ENCODE measurements around the gene POU2F3.

Gene POU2F3

DNA sequence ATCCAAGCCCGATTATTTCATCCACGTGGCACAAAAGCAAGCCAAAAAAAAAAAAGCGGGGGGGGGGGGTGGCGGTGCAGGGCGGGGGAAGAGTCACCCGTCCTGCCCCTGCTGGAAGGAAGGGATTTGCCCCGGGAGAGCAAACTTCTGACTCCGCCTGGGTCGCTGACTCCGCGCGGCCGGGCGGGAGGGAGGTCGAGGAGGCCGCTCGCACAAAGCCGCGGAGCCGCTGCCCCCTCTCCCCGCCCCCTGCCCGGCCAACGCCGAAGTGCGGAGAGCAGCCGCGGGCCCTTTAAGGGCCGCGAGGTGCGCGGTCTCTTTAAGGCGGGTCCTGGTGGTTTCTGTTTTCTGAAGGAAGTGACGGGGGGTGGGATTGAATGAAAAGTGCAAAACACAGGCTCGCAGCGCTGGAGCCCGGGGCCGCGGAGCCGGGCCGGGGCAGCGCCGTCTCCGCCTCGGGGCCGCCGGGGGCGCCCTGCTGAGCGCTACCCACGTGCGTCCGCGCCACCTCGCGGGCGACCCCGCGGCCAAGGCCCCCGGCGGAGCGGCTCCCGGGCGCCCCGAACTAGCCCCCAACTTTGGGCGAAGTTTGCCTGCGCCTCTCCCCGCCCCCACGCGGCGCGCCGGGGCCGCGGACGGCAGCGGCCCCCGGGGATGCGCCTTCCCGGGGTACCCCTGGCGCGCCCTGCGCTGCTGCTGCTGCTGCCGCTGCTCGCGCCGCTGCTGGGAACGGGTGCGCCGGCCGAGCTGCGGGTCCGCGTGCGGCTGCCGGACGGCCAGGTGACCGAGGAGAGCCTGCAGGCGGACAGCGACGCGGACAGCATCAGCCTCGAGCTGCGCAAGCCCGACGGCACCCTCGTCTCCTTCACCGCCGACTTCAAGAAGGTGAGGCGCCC, 29.1 kb upstream of the POU2F3 start, which contains the start of gene OAF:
Gene OAF, plus strand, starts transcription at position 407 of the 896 bp plus-strand sequence. Its CDS starts 248 bp downstream, at position 655.
- peak; percentile 74 for DNase-seq (ENCODE audit: low read depth)

DNA sequence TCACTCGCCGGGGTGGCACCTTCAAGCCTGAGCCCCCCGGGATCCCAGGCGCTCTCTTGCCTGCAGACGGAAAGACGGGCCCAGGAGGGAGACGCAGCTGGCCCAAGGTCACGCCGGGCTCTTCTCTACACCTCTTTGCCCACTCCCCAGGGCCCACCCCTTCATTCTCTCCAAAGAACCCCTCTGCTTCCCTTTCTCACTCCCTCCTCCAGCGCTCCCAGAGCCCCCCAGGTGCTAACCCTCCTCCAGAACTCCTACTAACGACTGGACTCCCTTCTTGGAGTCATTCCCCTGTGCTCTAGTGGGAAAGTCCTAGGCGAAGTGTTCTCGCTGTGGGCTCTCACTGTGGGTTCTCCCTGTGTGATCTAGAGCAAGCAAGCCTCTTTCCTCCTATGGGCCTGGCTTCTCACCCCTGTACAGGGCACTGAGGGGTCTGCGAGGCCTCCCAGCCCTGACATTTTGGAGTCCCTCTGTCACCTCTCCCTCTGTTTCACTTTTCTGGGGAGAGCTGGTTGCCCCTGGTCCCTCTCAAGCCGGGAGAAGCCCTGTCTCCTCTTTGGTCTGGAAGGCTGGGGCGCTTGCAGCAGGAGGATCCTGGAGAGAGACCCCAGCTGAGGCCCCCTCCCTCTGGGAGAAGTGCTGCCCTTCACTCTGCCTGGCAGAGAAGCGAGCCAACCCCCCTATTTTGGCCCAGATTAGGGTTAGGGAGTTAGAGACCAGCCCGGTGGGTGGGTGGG, 28.2 kb upstream of the POU2F3 start:
- DNase-seq (ENCODE audit: low read depth), result no peak

DNA sequence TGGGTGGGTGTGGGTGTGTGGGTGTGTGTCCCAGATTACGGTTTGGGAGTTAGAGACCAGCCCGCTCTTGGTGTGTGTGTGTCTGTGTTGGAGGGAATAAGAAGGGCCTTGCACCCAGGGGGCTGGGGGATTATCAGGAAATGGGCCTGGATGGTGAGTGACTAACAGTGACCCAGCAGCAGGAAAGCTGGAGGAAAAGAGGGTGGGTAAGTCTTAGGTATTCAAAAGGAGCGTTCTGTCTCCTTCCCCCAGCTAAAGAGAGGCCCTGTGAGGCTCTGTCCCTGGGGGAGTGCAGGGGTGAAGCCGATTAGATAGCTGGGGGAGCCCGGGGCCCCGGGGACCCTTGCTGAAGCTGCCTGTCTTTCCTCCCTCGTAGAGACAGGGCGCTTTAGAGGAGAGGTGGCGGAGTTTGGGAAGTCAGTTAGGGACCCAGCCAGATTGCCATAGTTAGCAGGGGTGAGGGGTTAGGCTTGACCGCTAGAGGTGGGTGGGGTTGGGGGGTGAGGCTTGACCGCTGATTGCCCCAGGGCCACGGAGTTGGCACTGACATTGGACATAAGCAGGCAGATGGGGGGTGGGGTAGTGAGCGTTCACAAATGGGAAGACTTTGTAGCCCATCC, 27.6 kb upstream of the POU2F3 start:
- no peak for DNase-seq (ENCODE audit: low read depth)

DNA sequence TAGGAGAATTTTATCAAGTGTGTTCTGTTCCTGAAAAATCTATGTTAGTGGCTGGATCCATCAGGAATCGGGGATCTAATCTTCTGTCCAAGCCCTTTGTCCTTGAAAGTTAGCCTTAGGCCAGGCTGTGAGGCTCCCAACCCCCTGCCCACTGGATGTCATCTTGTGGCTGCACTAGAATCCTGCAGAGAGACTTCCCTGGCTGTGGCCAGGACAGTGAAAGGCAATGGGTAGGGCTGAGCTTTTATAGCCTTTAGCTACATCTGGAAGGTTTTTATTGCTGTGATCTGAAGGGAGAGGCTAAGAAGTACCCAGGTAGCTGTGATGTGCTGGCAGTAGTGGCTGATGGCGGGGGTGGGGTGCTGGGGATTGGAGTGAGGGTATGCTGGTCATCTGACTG, 27.0 kb upstream of the POU2F3 start:
- DNase-seq (ENCODE audit: low read depth), result no peak

DNA sequence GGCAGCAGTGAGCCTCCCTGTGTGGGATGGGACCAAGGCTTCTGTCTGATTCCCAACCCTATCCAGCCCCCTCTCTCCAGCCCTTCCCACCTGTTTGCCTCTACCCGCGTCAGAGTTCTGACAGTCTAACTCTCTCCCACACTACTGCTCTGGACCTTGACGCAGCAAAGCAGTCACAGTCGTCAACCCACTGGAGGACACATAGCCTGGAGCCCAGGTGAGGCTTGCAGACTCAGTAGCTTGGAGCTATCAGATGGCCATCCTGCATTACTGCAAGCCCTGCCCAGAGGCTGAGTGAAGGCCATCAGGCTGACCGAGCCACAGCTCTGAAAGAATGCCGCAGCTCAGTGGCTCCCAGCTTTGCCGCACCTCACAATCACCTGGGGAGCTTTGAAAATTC, 25.4 kb upstream of the POU2F3 start:
- no peak for DNase-seq (ENCODE audit: low read depth)

DNA sequence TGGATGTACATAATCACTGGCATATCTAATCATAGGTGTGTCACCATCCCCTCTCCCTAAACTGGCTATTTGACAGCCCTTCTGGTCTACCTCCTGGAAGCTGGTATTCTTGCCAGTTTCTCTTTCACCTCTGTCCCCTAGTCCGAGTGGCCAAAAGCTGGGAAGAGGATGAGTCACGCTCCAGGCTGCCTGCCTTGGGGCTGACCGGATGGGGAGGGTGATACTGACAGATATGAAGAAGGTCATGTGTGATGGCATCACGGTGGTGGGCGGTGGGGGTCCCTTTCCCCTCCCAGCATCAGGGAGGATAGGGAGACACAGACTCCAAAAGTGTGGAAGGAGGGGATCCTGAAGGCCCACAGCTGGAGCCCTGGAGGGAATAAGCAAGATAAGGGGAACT, 24.3 kb upstream of the POU2F3 start:
- DNase-seq (ENCODE audit: low read depth), result peak; percentile 26

DNA sequence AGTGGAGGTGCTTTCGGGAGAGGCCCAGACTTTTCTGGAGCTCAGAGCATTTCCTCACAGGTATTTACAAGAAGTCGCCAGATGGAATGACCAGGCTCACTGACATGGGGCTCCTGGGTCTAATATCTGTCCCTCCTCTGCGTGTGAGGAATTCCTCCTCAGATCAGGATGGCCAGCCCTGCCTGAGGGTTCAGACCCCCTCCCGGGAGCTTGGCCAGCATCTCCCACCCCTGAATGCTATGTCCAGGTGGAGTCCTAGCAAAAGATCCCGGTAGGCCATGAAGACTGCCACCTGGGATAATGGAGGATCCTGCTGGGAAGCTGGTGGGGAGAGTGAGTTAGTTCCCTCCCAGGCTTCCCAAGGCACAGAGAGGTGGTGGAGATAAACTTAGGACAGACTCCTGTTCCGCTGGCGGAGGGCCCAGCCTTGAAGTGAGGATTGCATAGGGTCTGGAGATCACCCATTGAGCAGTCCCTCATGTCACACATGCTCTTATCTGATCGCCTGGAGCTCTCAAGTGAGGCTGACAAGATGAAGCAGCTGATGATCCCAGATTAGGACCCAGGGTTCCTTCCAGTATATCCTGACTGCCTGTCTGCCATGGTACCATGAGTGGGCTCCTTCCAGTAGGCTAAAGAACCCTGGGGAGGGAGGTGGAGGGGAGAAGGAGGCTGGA, 23.4 kb upstream of the POU2F3 start:
- DNase-seq (ENCODE audit: low read depth), result no peak

DNA sequence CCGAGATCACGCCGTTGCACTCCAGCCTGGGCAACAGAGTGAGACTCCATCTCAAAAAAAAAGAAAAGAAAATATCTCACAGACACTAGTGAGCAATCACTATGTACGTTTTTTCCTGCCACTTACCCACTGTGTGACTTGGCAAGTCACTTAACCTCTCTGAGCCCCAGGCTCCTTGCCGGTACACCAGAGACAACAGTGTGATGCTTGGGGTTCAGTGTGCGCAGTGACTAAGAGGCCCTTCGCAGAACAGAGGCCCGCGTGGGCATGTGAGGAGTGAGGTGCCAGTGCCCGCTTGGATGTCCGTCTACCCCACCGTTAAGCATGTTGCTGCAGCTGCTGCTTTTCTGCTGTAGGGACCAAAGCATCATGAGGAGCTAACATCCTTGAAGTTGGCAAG, 22.4 kb upstream of the POU2F3 start:
- DNase-seq (ENCODE audit: low read depth), result no peak

DNA sequence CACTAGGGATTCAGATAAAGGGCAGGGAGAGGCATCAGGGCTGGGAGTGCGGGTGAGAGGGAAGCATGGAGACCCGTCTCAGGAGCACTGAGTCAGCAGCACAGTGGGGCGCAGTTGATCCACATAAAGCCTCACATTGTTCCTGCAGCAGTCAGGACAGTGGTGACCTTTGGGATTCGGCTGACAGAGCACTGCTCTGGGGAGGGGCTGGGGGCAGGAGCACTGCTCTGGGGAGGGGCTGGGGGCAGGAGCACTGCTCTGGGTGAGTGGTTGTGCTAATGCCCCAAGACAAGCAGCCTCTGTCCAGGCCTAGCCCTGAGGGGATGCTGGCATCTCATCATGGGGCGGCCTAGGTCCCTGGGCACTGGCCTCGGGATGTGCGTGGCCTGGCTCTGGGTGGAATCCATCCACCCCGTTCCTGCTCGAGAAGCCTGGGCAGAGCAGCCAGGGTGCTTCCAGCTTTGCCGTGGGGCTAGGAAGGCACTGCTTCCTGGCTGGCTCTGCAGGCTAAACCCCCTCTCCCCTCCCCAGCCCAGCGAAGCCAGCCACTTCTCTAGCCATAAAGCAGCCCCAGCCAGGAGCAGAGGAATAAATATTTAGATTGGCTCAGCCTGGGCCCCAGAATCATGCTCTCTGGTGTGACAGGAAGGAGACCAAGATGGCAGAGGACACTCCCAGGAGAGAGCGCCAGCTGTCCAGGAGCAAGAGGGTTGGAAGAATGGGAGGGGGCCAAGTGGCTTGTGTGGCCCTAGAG, 21.8 kb upstream of the POU2F3 start:
- no peak for DNase-seq (ENCODE audit: low read depth)

DNA sequence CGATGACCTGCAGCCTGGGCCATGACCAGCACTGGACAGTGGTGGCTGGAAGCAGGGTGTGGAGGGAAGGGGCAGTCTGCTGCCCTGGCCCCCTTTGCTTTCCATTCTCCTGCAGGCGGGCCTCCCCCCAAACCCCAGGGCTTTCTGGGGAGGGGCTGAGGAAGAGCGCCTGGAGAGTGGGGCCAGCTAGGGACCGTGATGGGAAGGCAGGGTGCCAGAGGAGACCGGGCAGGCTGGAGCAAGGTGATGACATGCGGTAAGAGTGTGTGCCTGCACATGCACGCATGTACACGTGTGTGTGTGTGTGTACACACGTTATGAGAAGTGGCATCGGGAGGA, 21.3 kb upstream of the POU2F3 start:
- no peak for DNase-seq (ENCODE audit: low read depth)

DNA sequence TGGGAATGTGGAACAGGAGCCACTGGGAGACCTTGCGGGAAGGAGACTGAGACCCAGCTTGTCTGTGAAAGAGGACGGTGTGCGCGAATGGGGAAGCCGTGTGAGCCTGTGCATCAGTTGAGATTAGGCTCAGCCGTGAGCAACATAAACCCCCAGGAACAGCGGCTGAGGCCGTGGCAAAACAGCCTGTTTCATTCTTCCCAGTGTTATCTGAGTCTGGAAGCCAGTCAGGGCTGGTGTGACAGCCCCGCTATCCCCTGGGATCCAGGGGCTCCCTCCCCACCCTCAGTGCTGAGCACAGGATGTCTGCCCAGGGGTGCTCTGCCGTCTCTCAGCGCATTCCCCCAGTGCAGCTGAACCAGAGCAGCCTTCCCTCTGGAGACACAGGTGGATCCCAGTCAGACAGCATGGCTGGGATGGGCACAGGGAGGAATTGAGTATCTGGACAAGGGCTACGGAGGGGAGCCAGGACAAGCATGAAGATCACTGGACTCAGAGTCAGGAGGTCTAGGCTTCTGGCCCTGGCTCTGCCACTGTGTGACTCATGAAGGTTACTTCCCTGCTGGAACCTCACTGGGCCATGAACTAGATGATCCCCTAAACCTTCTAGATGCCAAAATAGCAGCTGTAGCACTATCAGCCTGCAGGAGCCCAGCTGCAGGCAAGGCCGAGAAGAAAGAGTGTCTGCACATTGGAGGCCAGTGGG, 20.6 kb upstream of the POU2F3 start:
- DNase-seq (ENCODE audit: low read depth), result no peak

DNA sequence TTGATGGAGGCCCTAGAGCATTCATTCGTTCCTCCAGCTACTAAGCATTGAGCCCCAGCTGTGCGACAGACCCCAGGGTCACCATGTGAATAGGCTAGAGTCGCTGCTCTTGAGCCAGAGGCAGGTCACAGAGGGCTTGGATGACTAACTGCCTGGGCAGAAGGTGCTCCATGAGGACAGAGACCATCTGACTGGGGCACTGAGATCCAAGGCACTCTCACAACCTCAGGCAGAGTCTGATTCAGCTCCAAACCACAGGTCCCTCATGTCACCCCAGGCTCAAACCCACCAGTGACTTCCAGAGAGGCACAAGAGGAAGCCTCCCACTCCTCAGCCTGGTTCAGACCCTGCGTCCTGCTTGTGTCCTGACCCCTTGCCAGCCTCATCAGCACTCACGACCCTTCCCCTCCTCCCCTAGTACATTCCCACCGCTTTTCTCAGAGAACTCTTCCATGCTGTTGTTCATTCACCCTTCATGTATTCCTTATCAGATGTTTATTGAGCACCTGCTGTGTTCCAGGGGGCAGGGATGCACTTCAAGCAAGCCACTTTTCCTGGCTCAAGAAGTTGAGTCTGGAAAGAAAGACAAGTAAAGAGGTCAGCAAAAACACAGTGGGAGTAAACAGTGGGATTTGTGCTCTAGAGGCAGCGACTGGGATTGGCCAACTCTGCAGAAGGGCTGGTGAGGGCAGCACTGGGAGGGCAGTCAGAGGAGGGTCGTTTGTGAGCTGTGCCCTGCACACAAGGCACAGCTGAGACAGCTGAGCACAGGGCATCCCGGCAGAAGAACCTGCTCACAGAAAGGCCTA, 19.8 kb upstream of the POU2F3 start:
- DNase-seq (ENCODE audit: low read depth), result no peak

DNA sequence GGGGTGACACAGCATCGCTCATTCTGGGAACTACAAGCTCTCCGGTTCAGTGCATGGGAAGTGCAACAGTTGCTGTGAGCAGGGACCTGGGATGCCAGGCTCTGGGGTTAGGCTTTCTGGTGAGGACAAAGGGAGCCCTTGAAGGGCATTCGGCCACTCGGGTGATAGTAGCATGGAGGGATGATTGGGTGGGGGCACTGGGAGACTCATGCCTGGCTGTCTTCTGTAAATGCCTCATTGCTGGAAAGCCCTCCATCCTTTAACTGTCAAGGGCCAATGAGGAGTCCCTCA, 19.2 kb upstream of the POU2F3 start:
- DNase-seq (ENCODE audit: low read depth), result no peak

DNA sequence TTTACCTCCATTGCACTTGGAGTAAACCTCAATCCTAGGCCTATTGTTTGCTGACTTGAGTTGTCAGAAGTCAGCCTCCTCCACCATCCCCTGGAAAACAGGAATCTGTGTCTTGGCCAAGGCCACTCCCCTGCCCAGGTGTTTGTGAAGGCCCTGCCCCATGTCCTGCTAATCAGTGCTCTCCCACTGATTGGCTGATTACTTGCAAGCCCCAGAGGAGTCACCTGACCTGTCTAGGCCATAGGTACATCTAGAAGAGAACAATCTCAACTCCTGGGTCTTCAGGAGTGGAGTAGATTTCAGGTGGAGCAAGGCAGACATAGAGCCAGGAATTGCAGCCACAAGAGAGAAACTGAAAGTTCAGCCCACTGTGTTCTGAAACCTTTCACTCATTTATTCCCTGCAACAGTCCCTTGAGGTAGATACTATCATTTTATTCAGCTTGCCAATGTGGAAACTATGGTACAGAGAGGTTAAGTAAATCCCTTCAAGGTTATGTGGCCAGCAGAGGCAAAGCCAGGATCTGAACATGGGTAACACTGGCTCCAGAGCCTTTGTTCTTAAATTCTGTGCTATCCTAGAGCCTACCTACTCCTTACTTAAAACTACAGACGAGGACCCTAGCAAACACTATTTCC, 18.7 kb upstream of the POU2F3 start:
- no peak for DNase-seq (ENCODE audit: low read depth)

DNA sequence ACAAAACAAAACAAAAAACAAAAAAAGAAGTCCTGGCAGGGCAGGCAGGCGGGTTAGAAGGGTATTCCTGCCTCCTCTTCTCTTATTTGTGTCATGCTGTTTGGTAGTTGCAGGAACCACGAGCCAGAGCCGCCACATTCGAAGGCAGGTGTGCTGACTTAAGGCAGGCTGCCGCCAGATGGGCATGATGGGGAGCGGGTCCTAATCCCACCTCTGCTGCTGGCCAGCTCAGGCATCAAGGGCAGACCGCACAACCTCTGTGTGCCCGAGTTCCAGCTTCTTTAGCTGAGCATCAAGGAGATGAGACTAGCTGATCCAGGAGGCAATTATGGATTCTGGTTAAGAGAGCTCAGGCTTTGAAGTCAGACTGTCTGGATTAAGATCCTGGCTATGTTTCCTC, 17.0 kb upstream of the POU2F3 start:
- no peak for DNase-seq (ENCODE audit: low read depth)

DNA sequence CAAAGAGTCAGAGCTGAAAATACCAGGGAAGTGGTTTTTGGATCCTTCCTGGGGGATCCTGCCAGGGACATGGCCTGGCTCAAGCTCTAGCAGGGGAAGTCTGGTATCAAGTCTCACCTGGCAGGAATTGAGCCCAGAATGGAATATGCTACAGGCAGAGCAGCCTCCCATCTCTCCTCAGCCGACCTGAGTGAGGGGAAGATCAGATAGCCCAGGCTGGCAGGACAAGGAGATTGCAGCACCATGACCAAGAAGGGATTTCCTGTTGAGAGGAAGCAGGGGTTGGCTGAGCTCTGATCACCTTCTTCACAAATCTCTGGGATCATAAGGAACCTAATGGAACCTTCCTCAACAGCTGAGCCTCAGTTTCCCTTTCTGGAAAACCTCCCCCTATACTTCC, 16.1 kb upstream of the POU2F3 start:
- no peak for DNase-seq (ENCODE audit: low read depth)

DNA sequence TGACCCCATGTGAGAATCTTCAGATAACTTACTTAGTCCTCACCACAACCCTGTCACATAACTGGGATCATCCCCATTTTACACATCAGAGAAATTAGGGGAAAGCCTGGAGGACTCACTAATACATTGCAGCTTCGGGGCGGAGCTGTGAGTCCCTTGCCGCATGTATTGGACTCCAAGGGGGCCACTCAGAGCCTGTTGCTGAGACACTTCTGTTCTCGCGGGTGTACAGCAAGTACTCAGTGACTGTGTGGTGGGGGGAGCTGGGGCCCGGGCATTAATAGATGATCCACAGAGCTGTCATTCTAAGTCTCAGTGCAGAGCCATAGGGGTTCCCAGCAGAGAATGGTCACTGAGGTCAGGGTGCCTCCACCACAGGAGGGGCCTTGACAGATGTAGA, 15.6 kb upstream of the POU2F3 start:
- DNase-seq (ENCODE audit: low read depth), result no peak

DNA sequence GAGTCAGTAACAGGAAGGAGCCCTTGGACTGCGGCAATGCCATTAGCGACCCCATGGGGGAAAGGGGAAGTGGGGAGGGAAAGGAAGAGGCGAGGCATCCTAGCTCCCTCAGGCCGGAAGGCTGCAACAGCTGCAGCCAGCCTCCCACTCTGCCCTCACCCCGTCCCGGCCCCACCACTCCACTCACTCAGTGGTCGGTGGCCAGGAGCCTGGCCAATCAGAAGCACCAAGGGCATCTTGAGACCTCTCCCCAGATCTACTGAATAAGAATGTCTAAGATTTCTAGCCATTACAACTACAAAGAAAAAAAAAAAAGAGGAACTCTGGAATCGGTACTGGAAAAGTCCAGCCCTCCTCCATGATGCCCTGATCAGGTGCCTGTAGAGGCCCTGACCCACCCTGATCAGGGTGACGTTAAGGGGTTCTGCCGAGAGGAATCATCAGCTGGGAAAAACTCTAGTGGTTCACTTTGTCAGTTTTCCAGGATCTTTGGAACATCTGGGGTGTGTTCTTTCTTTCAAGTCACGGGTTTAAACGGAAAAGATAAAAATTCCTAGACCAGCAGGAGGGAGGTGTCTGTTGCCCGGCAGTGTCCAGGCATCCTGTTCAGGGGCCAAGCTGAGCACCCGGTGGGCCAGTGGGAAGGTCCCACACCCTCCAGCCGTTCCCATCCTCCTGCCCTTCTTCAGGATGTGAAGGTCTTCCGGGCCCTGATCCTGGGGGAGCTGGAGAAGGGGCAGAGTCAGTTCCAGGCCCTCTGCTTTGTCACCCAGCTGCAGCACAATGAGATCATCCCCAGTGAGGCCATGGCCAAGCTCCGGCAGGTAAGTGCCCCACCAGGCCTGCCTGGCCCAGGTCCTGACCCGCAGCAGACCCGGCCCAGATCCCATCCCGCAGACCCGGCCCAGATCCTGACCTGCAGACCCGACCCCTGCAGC, 14.7 kb upstream of the POU2F3 start:
- DNase-seq (ENCODE audit: low read depth), result no peak

DNA sequence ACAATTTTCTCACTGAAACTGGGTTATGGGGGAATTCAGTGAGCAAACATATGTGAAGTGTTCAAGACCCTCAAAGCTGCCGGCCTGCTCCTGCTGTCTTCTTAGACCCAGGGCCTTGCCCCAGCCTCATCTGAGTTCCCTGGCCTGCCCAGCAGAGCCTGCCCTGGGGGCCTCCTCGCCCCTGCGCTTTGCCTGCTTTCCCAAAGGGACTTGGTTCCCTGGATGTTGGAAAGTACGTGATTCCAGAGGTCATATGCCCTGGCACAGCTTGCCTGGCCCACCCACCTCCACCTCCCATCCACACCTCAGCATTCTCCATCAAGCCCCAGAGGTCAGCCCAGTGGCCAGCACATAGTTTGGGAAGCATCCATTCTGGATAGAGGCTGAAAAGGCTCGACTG, 13.7 kb upstream of the POU2F3 start:
- no peak for DNase-seq (ENCODE audit: low read depth)

Measured in stromal cell of bone marrow (primary cell).